PFSK-1 (cell line): ENCODE results near the gene TMEM63A.

Source experiments
- POLR2AphosphoS5 ChIP-seq: IDR thresholded peaks from 2 replicates; pipeline ENCODE4 v1.6.1; 2012; ENCODE audit warnings: low read depth, mild to moderate bottlenecking, control low read depth, low read length, moderate library complexity
- SIN3A ChIP-seq: IDR thresholded peaks from 2 replicates; pipeline ENCODE4 v1.6.1; 2012; ENCODE audit warnings: mild to moderate bottlenecking, low read length, moderate library complexity, borderline replicate concordance; ENCODE audit not compliant: insufficient read depth
- TAF1 ChIP-seq: IDR thresholded peaks from 2 replicates; pipeline ENCODE4 v1.6.1; 2012; ENCODE audit warnings: low read length, control low read depth, borderline replicate concordance; ENCODE audit not compliant: insufficient read depth

DNA sequence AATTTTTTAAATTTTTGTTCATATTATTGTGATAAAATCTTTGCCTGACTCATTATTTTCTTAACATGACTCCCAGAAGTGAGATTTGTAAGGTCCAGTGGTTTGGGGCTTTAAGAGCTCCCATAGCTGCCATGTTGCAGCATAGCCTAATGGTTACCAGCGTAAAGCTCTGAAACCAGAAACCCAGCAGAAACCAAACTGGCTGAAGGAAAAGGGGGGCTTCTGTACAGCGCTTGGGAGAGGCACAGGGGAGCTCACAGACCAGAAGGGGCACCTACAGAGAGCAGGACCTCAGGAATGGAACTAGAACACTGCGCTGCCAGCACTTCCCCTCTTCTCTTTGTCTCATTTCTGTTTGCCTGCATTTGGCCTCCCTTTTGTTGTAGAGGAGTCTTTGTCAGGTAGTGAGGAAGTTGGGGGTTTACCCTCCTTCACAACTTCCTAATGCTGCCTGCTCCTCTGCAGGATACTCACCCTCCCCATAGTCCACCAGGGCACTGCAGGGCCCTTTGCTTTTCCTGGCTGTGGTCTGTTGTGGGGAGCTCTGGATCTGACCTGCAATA, 44.5 kb upstream of the TMEM63A start:
- TF ChIP-seq TAF1 (no peak), POLR2AphosphoS5 (no peak), SIN3A (no peak)
